GM18505 (cell line): Measurements from ENCODE around the gene GGTA1.
"Not testable (repeated sequence)": the region's sequence is repeated elsewhere in the genome, so short reads cannot be mapped to it uniquely, and the experiment has no call there.

Source experiments
- ATAC-seq: cut with Tn5 transposase; IDR thresholded peaks from one replicate; pipeline ENCODE4 v1.9.1; 2021; ENCODE audit not compliant: unreplicated experiment
- POLR2A ChIP-seq: IDR thresholded peaks from 4 replicates; pipeline ENCODE4 v1.6.1; 2011; ENCODE audit warnings: borderline replicate concordance; ENCODE audit not compliant: insufficient read depth, insufficient read length; ENCODE audit errors: extremely low read depth

Gene GGTA1

DNA sequence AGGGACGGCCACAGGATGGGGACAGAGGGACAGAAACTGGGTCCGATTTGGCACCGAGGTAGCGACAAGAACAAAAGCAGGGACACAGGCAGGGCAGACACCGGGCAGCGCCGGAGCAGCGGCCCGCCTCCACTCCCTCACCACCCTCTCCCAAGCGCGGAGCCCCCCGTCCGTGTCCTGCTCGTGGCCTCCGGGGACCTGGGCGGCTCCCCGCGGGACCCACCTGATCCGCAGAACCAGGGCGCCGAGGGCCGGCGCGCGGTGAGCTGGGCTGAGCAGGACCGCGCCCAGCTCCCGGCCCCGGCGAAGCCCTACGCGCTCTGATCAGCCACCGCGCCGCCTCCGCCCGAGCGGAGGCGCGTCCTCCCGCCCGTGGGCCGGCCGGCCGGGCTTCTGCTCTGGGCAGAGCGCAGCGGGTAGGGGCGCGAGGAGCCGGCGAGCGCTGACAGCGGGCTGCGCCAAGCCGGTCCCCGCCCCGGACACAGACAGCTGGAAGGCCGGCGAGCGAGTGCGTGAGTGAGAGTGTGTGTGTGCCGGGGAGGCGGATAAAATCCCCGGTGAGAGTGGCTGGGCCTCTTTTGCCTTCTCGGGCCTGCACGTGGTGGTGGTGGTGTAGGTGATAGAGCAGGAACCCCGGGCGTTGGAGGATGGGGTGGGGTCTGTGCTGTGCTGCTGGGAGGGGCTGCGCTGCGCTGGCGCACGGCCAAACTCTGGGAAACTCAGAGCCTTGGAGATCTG is at the start of gene GGTA1:
GGTA1 (minus strand) TSS at position 418 of the 738 bp plus-strand sequence. CDS start 31,922 bp downstream, outside the sequence.
- no peak for ATAC-seq
- no peak for TF ChIP-seq POLR2A

DNA sequence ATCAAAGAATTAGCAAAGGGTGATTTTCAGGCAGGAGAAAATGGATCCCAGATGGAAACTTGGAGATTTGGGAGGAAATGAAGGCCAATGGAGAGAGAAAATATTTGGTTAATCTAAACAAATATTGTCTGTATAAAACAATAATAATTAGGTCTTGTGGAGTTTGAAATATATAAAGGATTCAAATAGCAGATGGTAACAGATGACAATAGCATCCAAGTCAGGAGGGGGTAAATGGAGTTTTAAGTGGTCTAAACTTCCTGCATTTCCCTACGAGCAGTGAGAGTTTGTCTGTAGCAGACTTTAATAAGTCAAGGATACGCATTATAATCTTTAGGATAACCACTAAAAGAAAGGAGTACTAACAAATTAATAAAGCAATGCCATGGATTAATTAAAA is 49.0 kb upstream of the GGTA1 start:
- no peak for TF ChIP-seq POLR2A
- ATAC-seq: no peak

DNA sequence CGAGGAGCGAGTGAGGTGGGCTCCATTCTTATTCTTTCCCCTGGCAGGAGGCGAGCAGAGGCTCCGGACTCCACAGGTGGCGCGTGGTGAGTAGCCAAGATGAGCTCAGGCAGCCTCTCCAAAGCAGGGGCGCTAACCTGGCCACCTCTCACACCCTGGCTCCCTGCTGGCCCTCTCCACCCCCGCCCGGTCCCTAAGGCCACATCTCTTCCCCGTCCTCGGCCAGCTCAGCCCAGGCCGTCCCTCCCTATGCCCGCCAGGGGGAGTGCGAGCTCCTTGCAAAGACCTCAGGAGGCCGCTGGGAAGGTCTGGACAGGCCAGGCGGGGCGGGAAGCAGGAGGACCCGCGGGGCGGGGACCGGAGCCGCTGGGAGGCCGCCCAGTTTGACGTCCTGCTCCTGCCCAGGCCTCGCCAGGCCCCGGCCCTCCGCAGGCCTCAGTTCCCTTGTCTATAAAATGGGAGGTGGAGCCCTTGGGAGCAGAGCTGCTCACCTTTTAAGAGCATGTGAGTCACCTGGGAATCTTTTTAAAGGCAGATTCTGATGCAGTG is 46.3 kb upstream of the GGTA1 start:
- TF ChIP-seq POLR2A: no peak
- peak; percentile 64 for ATAC-seq

DNA sequence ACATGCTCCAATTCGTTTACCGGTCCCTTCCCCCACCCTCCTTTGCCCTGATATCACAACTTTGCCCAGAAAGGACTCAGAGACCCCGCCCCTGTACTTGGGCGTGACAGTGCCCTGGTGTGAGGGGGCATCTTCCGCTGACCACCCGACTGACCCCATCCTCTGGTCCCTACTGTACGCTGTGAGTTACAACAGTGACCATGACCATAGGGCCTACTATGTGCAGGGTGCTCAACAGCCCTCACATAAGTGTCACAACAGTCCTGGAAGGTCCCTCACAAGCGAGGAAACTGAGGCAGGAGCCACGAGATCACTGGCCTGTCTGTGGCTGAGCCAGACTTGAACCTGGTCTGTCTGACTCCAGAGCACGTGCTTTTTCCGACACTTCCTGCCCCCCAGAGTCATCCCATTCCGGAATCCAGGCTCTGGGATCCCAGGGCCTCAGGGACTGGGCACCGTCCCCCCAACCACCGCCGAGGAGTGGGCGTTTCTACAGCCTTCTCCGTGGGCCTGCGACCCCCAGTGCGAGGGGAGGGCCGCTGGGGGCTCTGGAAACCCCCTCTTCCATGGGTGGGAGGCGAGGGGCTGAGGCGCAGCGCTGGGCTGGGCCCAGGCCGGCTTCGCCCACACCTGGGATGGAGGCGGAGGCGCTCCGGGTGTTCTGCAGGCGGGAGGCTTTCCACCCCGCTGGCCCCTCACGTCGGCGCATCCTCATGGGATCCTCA is 45.7 kb upstream of the GGTA1 start:
- ATAC-seq: no peak
- no peak for TF ChIP-seq POLR2A

DNA sequence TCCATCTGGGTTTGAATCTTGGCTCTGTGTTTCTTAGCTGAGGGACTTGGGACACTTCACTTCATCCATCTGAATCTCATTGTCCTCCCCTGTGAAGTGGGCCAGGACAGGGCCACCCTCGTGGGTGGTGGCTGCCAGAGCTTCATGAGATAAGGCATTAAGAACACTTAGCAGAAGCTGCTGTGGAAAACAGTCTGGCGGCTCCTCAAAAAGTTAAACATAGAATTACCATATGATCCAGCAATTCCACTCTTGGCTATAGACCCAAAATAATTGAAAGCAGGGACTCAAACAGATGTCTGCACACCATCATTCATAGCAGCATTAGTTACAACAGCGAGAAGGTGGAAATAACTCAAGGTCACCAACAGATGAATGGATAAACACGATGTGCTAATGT is 42.4 kb upstream of the GGTA1 start:
- no peak for TF ChIP-seq POLR2A

DNA sequence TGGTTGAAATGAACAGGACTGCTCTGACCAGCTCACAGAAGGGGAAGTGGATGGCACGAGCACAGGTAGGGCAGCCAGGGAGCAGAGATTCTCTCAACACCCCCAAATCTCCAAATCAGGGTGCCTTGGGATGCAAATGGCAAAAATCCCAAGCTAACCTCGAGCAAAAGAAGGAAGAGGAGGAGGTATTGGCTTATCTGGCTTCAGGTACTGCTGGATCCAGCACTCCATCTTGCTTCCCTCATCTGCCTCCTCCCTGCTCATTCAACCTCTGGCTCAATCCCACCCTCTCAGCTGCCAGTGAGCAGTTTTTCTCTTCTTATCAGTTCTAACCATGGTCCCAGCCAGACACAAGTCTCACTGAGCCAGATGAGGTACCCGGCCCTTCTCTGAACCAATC is 41.6 kb upstream of the GGTA1 start:
- ATAC-seq: no peak
- TF ChIP-seq POLR2A: no peak

More for the DNA sequence above, 42.4 kb upstream of the GGTA1 start:
- no peak for ATAC-seq

DNA sequence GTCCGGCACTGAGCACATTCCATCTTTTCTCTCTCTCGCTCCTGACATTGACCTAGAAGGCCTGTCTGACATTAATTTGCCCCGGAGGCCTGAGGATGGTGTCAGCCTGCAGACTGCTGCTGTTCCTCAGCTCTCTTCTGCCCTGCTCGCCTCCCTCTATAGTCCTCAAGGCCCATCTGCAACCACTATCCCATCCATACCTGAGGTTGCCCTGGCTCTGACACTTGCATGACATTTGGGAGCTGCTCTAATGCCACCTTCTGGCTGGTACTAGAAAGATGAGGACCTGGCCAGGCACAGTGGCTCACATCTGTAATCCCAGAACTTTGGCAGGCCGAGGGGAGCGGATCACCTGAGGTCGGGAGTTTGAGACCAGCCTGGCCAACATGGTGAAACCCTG is 38.6 kb upstream of the GGTA1 start:
- no peak for ATAC-seq
- TF ChIP-seq POLR2A: no peak

DNA sequence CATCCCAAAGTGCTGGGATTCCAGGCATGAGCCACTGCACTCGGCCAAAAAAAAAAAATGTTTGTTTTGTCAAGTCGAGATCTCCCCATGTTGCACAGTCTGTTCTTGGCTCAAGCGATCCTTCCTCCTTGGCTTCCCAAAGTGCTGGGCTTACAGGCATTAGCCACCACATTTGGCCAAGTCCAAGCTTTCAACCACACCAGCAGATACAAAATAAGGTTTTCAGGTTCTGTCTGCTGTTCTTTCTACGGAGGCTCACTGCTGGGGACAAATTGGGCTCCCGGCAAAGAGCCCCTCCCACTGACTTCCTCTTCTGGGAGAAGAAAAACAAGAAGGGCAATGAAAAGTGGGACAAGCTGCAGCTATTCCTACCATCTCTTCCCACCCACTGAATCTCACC is 37.6 kb upstream of the GGTA1 start:
- ATAC-seq: no peak
- no peak for TF ChIP-seq POLR2A

DNA sequence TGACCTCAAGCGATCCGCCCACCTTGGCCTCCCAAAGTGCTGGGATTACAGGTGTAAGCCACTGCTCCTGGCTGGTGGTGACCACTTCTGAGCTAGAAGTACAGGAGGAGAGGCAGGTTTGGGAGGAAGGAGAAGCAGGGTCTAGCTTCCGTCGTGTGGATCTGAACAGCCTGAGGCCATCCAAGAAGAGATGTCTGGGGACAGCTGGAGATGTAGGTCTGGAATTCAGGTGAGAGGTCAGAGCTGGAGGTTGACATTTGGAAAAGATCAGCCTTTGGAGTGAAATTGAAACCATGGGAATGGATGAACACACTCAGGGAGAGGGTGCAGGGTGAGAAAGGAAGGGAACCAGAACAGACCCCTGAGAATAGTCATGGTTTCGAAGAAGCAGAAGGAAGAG is 33.2 kb upstream of the GGTA1 start:
- no peak for TF ChIP-seq POLR2A
- no peak for ATAC-seq

DNA sequence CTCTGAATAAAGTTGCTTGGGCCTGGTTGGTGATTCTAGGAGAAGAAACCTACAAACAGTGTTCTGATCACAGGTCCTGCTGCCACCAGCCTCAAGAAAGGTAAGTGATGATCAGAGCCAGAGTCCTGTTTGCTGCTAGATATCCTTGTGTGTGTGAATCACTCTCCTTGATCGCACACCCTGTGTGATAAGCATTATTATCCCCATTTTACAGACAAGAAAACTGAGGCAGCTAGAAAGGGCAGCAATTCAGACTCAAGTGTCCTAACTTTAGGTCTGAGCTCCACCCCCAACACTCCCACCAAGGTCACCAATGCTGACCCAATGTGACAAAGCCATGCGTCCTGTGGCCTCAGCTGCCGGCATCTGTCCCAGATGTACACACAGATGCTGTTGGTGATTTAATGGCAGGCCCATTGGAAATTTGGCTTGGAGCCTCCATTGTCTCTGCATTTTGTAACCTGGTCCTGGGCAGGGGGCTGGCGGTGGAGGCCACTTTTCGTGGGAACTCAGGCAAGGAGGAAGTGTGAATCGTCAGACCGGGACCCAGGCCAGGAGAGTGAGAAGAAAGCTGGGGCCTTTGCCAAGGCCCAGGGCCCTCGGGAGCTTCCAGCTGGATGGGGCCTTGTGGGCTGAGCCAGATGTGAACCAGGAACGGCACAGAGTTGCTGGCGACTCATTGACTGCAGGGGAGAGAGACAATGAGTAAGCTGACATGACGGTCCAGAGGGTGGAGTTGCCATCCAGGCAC is 29.8 kb upstream of the GGTA1 start:
- no peak for TF ChIP-seq POLR2A
- no peak for ATAC-seq

DNA sequence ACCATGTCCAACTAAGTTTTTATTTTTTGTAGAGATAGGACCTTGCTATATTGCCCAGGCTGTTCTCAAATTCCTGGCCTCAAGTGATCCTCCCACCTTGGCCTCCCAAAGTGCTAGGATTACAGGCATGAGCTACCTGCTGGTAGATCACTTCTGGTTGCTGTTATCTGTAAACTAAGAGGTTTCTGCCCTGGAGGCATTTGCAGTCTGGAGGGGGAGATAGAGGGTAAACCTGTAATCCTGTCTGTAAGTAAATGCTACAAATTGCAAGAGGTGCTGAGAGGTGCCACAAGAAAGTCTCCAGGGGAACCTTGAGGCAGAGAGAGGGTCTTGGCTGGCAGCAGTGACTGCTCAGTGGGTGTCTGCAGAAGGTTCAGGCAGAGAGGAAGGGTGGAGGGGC is 29.0 kb upstream of the GGTA1 start:
- ATAC-seq: no peak
- TF ChIP-seq POLR2A: no peak

DNA sequence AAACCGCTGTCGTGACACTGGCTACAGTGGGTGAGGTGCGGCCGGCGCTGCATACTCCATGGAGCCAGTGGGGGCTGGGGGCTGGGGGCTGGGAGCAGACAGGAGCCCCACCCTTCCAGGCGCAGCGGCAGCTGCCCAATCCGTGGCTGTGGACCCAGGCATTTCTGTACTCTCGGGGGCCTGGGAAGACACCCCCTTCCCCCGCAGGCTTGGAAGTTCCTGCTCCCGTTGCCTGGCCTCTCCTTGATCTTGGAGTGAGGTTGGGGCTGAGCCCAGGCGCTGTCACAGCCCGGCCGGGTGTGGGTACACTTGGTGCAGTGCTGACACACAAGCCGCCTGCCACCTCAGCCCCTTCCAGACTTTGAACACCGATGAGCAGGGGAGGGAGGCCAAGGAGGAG is 27.7 kb upstream of the GGTA1 start:
- no peak for TF ChIP-seq POLR2A
- ATAC-seq: no peak

DNA sequence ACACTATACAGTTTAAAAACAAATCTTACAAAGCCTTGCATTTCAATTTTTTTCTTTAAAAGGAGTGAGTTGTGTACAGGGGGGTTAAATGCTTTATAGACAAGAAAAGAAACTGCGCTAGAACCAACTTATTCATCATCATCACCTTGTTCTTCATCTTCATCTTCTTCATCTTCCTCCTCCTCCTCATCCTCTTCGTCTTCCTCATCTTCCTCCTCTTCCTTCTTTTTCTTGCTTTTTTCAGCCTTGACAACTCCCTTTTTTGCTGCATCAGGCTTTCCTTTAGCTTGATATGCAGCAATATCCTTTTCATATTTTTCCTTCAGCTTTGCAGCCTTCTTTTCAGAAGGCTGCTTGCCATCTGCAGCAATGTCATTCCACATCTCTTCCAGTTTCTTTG is 20.0 kb upstream of the GGTA1 start:
- ATAC-seq: not testable (repeated sequence)
